ACHN (cell line): ENCODE results near the gene GNB2.
A peak's percentile ranks its signal among the peaks of the same experiment; 100 is the strongest.
"Not testable (repeated sequence)": the region's sequence is repeated elsewhere in the genome, so short reads cannot be mapped to it uniquely, and the experiment has no call there.

Experiments used
- DNase-seq: peaks from one replicate; pipeline ENCODE4 v3.0.0-alpha.2; 2015
- in situ Hi-C: cut with HindIII; loops from 2 replicates; pipeline ENCODE4 v1.10.0; 2017; ENCODE audit warnings: low sequenced_read_pairs, low pct_ligation_motif_present, low pct_unique_long_range_greater_than_20kb

GNB2 gene

GRCh38 chr7:100719523-100720278 is 46.2 kb downstream of the GNB2 start:
- peak; percentile 65 for DNase-seq
- in situ Hi-C loops = loop anchor here (25.0 kb wide), 1 partner anchor 118 kb away; the partner anchor contains the start of gene EPHB4

GRCh38 chr7:100720279-100720670 is 46.7 kb downstream of the GNB2 start, which contains the start of gene EPO:
Gene EPO (plus strand): TSS chr7:100720468. CDS start chr7:100720981, 513 bp downstream.
- no peak for DNase-seq
- in situ Hi-C loops = loop anchor here (25.0 kb wide), 1 partner anchor 117 kb away; the partner anchor contains the start of gene EPHB4

- no peak for DNase-seq
- in situ Hi-C loops = loop anchor here (25.0 kb wide), 1 partner anchor 116 kb away; the partner anchor contains the start of gene EPHB4
Observed at GRCh38 chr7:100720671-100721504, 47.3 kb downstream of the GNB2 start.

GRCh38 chr7:100721505-100721812 is 47.9 kb downstream of the GNB2 start:
- in situ Hi-C loops = loop anchor here (25.0 kb wide), 1 partner anchor 116 kb away; the partner anchor contains the start of gene EPHB4
- no peak for DNase-seq

DNA sequence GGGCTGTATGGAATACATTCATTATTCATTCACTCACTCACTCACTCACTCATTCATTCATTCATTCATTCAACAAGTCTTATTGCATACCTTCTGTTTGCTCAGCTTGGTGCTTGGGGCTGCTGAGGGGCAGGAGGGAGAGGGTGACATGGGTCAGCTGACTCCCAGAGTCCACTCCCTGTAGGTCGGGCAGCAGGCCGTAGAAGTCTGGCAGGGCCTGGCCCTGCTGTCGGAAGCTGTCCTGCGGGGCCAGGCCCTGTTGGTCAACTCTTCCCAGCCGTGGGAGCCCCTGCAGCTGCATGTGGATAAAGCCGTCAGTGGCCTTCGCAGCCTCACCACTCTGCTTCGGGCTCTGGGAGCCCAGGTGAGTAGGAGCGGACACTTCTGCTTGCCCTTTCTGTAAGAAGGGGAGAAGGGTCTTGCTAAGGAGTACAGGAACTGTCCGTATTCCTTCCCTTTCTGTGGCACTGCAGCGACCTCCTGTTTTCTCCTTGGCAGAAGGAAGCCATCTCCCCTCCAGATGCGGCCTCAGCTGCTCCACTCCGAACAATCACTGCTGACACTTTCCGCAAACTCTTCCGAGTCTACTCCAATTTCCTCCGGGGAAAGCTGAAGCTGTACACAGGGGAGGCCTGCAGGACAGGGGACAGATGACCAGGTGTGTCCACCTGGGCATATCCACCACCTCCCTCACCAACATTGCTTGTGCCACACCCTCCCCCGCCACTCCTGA is 49.1 kb downstream of the GNB2 start:
- in situ Hi-C loops = loop anchor here (25.0 kb wide), 1 partner anchor 115 kb away; the partner anchor contains the start of gene EPHB4
- no peak for DNase-seq

DNA sequence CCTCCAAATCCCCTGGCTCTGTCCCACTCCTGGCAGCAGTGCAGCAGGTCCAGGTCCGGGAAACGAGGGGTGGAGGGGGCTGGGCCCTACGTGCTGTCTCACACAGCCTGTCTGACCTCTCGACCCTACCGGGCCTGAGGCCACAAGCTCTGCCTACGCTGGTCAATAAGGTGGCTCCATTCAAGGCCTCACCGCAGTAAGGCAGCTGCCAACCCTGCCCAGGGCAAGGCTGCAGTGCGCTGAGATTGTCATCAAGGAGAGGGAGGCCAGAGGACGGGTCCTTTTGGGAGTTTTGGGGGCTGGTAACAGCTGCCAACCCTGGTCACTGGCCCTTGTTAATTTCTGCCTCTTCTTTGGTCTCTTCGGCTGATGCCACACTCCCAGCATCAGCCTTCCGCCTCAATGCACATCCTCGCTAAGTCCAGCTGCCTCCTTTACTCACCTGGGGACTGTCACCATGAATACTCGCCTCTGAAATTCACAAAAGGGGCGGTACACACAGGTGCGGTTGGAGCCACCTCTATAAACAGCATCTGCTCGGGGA is 50.3 kb downstream of the GNB2 start:
- no peak for DNase-seq
- in situ Hi-C loops = loop anchor here (25.0 kb wide), 1 partner anchor 113 kb away; the partner anchor contains the start of gene EPHB4

- in situ Hi-C loops = loop anchor here (25.0 kb wide), 1 partner anchor 113 kb away; the partner anchor contains the start of gene EPHB4
- not testable (repeated sequence) for DNase-seq
Observed at GRCh38 chr7:100724364-100724763, 50.8 kb downstream of the GNB2 start.

GRCh38 chr7:100726996-100727761 is 53.6 kb downstream of the GNB2 start:
- DNase-seq = no peak
- in situ Hi-C loops = no loop called here

GRCh38 chr7:100728196-100728595 is 54.7 kb downstream of the GNB2 start:
- in situ Hi-C loops = no loop called here
- no peak for DNase-seq
